Measurements from ENCODE around the gene DNAJC16.

DNAJC16 gene

GRCh38 chr1:15618655-15619525 lies 92.2 kb downstream of the DNAJC16 start:
- no peak for DNase-seq (ENCODE audit: low read depth in 2 of 2, low spot score in 1 of 2)

- no peak for DNase-seq (ENCODE audit: low read depth in 2 of 2, low spot score in 1 of 2)
Observed at GRCh38 chr1:15620155-15620545, 93.5 kb downstream of the DNAJC16 start.

GRCh38 chr1:15620902-15621682 lies 94.4 kb downstream of the DNAJC16 start:
- no peak for DNase-seq (ENCODE audit: low read depth in 2 of 2, low spot score in 1 of 2)

- DNase-seq (ENCODE audit: low read depth in 2 of 2, low spot score in 1 of 2): no peak
Observed at GRCh38 chr1:15621975-15622374, 95.3 kb downstream of the DNAJC16 start.

- no peak for DNase-seq (ENCODE audit: low read depth in 2 of 2, low spot score in 1 of 2)
Observed at GRCh38 chr1:15622712-15623373, 96.2 kb downstream of the DNAJC16 start.

- no peak for DNase-seq (ENCODE audit: low read depth in 2 of 2, low spot score in 1 of 2)
Observed at GRCh38 chr1:15623435-15623834, 96.8 kb downstream of the DNAJC16 start.

GRCh38 chr1:15624133-15624714 lies 97.6 kb downstream of the DNAJC16 start:
- no peak for DNase-seq (ENCODE audit: low read depth in 2 of 2, low spot score in 1 of 2)

- no peak for DNase-seq (ENCODE audit: low read depth in 2 of 2, low spot score in 1 of 2)
Observed at GRCh38 chr1:15625056-15625917, 98.6 kb downstream of the DNAJC16 start.

All from stimulated activated CD8-positive, alpha-beta memory T cell treated with anti-CD3 and anti-CD28 coated beads, Interleukin-4, amount 100 ng/mL, for 4 hours (primary cell).